Measurements from ENCODE around the gene RPTN.
A peak's percentile ranks its signal among the peaks of the same experiment; 100 is the strongest.

The RPTN gene

DNA sequence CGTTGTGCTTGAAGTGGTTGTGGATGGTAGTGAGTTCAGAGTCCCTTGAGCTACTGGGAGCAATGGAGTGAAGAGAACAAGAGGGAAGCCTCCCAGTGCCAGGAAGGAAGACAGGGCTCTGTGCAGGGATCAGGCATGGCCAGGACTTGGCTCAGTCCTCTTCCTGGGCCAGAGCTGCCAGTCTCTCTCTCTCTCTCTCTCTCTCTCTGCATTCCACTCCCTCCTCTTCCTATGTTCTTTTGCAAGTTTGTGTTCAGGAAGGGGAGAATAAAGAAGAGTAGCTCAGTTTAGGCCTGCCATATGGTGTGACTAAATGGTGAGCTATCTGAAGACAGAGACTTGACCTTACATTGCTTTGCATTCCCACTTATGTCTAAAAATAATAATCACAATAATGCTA is 20.5 kb upstream of the RPTN start:
- DNase-seq (ENCODE audit: low spot score): no peak
- TF ChIP-seq CTCF (IDR thresholded peaks at IDR 0.05): no peak
- H3K4me3 ChIP-seq: no peak overlapping the region
- H3K27ac ChIP-seq: no peak overlapping the region

- H3K27ac ChIP-seq: no peak overlapping the region
- TF ChIP-seq CTCF (IDR thresholded peaks at IDR 0.05): no peak
- H3K4me3 ChIP-seq: no peak overlapping the region
- no peak for DNase-seq (ENCODE audit: low spot score)
These were observed 11.4 kb upstream of the RPTN start for GRCh38 chr1:152170287-152170905.

DNA sequence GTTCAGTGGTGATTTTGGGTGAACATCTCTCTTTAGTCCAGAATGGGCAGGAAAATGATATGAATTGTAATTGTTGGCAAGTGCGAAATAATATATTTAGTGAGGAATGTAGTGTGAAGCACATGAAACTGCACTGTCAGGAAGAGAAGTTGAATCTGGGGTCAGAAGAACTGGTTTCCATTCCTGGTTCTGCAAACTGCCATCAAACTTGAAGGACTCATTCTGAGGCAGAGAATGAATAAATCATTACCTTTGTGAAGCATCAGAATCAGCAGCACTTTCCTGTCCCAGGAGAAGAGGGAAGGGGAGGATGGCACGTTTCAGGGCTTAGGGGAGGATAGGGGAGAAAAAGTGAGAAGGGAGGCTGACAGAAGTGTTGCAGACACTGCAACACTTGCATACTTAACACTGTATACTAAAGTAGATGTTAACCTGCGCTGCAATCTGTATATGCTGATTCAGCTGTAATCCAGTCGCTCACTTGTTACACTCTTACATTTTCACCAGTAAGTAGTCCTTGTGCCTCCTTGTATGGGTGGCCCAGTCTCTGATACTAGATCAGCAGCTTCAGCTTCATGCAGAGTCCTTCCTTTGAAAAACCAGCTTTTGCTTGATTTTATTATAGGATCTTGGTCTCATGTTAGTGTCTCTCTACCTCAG is 10.5 kb upstream of the RPTN start:
- TF ChIP-seq CTCF (IDR thresholded peaks at IDR 0.05): no peak
- DNase-seq (ENCODE audit: low spot score): no peak
- H3K27ac ChIP-seq: no peak overlapping the region
- H3K4me3 ChIP-seq: no peak overlapping the region

- no peak overlapping the region for H3K27ac ChIP-seq
- TF ChIP-seq CTCF (IDR thresholded peaks at IDR 0.05): no peak
- no peak overlapping the region for H3K4me3 ChIP-seq
- DNase-seq (ENCODE audit: low spot score): no peak
These were observed 9.5 kb upstream of the RPTN start for GRCh38 chr1:152168535-152168868.

GRCh38 chr1:152167835-152168534 is 9.0 kb upstream of the RPTN start:
- peak overlapping the region in 1 of 2 donors; percentile 3 for H3K27ac ChIP-seq
- H3K4me3 ChIP-seq: no peak overlapping the region
- no peak for TF ChIP-seq CTCF (IDR thresholded peaks at IDR 0.05)
- DNase-seq (ENCODE audit: low spot score): no peak

DNA sequence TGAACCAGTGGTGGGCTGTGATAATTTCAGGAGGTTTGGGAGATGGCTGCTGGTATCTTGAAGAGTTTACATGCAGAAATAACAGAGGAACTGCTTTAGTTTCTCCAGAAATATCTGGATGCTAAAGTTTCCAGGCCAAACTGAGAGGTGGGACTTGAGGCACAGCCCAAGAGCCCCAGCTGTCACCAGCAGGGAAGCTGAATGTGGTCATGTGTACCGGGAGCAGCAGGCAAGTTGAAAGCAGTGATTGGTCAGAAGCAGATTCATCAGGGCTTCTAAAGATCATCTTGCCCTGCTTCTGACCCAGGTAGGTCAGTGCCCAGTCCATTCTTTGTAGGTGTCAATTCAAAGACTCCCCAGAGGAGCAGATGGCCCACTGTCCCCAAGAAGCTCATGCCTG is 7.9 kb upstream of the RPTN start:
- no peak for DNase-seq (ENCODE audit: low spot score)
- Histone ChIP-seq H3K27ac (no peak overlapping the region), H3K4me3 (no peak overlapping the region)
- no peak for TF ChIP-seq CTCF (IDR thresholded peaks at IDR 0.05)
